GM12878 (cell line): ENCODE measurements around the gene NFATC1.

Experiments
- POLR2AphosphoS5 ChIP-seq: IDR thresholded peaks from 2 replicates; pipeline ENCODE4 v1.6.1; 2011; ENCODE audit warnings: mild to moderate bottlenecking, low read length, inconsistent platforms
- SPI1 ChIP-seq: IDR thresholded peaks from 2 replicates; pipeline ENCODE4 v1.6.1; 2011; ENCODE audit warnings: low read depth, mild to moderate bottlenecking, low read length, moderate library complexity, borderline replicate concordance; ENCODE audit not compliant: insufficient read depth
- SRF ChIP-seq, 2 experiments: IDR thresholded peaks; 2 replicates each; pipeline ENCODE4 v1.6.1; 2011; ENCODE audit warnings: low read depth in 2 of 2, low read length in 2 of 2, mild to moderate bottlenecking in 1 of 2, moderate library complexity in 1 of 2
- TF ChIP-seq, protein P1 (sequence below), 3 experiments: IDR thresholded peaks in 2 of 3; conservative IDR thresholded peaks in 1 of 3; 2 replicates each; pipeline ENCODE4 v1.5.1; 2011; ENCODE audit warnings: low read depth in 3 of 3, low read length in 3 of 3, mild to moderate bottlenecking in 3 of 3, control low read depth in 2 of 3, moderate library complexity in 2 of 3, inconsistent platforms in 1 of 3, mixed read lengths in 1 of 3; ENCODE audit not compliant: control insufficient read depth in 2 of 3, insufficient read depth in 1 of 3; ENCODE audit errors: extremely low read depth in 1 of 3

DNA sequence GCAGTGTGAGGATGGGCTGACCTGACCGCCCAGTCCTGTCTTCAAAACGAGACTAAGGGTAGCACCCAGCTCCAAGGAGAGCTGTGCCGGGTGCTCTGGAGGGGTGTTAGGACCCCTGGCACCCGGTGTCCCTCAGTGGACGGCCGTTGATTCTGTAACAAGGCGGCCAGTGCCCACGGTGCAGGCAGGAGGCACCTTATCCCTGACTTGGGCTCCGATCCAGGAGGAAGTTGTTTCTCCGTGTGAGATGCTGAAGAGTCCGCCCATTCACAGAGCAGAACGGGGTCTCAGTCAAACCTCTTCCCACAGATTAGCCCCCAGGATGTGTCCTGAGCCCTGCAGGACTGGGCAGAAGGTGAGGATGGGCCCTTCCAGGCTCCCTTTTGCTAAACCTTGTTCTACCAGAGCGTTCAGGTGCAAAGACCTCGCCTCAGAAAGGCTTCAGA lies 123.0 kb downstream of the NFATC1 start:
- TF ChIP-seq SPI1: no peak
- no peak for TF ChIP-seq SRF (IDR thresholded peaks at IDR 0.05; ENCODE audit: low read depth in 2 of 2, low read length in 2 of 2)
- TF ChIP-seq, protein P1, sequence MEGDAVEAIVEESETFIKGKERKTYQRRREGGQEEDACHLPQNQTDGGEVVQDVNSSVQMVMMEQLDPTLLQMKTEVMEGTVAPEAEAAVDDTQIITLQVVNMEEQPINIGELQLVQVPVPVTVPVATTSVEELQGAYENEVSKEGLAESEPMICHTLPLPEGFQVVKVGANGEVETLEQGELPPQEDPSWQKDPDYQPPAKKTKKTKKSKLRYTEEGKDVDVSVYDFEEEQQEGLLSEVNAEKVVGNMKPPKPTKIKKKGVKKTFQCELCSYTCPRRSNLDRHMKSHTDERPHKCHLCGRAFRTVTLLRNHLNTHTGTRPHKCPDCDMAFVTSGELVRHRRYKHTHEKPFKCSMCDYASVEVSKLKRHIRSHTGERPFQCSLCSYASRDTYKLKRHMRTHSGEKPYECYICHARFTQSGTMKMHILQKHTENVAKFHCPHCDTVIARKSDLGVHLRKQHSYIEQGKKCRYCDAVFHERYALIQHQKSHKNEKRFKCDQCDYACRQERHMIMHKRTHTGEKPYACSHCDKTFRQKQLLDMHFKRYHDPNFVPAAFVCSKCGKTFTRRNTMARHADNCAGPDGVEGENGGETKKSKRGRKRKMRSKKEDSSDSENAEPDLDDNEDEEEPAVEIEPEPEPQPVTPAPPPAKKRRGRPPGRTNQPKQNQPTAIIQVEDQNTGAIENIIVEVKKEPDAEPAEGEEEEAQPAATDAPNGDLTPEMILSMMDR (IDR thresholded peaks at IDR 0.05 in 2 of 3, conservative IDR thresholded peaks at IDR 0.05 in 1 of 3; ENCODE audit: control insufficient read depth in 2 of 3, extremely low read depth in 1 of 3, insufficient read depth in 1 of 3, low read depth in 3 of 3, low read length in 3 of 3): no peak
- TF ChIP-seq POLR2AphosphoS5: no peak
